Stimulated activated CD8-positive, alpha-beta memory T cell treated with anti-CD3 and anti-CD28 coated beads, Interleukin-4, amount 100 ng/mL, for 1 hour (primary cell): ENCODE data around the gene PDK2.
A peak's percentile ranks its signal among the peaks of the same experiment; 100 is the strongest.

Source experiments
- DNase-seq, 2 donors: peaks; one replicate each; pipeline ENCODE4 v3.0.0-alpha.2; 2020; ENCODE audit warnings: low read depth in 2 of 2, low spot score in 1 of 2

PDK2 gene

GRCh38 chr17:50078430-50078829 lies 16.7 kb upstream of the PDK2 start:
- no peak for DNase-seq

- DNase-seq = no peak
These were observed 15.6 kb upstream of the PDK2 start for GRCh38 chr17:50079334-50080095.

GRCh38 chr17:50080096-50080480 lies 15.1 kb upstream of the PDK2 start:
- DNase-seq = no peak

GRCh38 chr17:50080827-50081226 lies 14.3 kb upstream of the PDK2 start:
- no peak for DNase-seq

- no peak for DNase-seq
These were observed 13.4 kb upstream of the PDK2 start for GRCh38 chr17:50081757-50082156.

- peak; percentile 46 to 53 for DNase-seq
These were observed 7.8 kb upstream of the PDK2 start for GRCh38 chr17:50087246-50087911.

- DNase-seq = no peak
These were observed 7.2 kb upstream of the PDK2 start for GRCh38 chr17:50087912-50088405.

GRCh38 chr17:50088952-50089825 lies 6.0 kb upstream of the PDK2 start:
- DNase-seq = no peak

- DNase-seq = no peak
These were observed 5.1 kb upstream of the PDK2 start for GRCh38 chr17:50090071-50090470.

- DNase-seq = no peak
These were observed 3.9 kb upstream of the PDK2 start for GRCh38 chr17:50090971-50091917.

- DNase-seq = no peak
These were observed 3.2 kb upstream of the PDK2 start for GRCh38 chr17:50091918-50092285.

- DNase-seq = no peak
These were observed 1.9 kb upstream of the PDK2 start for GRCh38 chr17:50093246-50093645.

GRCh38 chr17:50093807-50094206 lies 1.3 kb upstream of the PDK2 start:
- no peak for DNase-seq

GRCh38 chr17:50094243-50094752 lies 853 bp upstream of the PDK2 start:
- peak; percentile 83 to 93 for DNase-seq

GRCh38 chr17:50095626-50096037 lies 481 bp downstream of the PDK2 start:
- DNase-seq = no peak

- no peak for DNase-seq
These were observed 941 bp downstream of the PDK2 start for GRCh38 chr17:50096092-50096491.

GRCh38 chr17:50096758-50097157 lies 1.6 kb downstream of the PDK2 start:
- DNase-seq = no peak

- no peak for DNase-seq
These were observed 2.3 kb downstream of the PDK2 start for GRCh38 chr17:50097455-50097854.

- DNase-seq = no peak
These were observed 2.8 kb downstream of the PDK2 start for GRCh38 chr17:50097926-50098325.

- no peak for DNase-seq
These were observed 3.4 kb downstream of the PDK2 start for GRCh38 chr17:50098583-50098982.
